Endodermal cell (in vitro differentiated cells): ENCODE results near the gene TRIO. TPM values are rescaled to one million over a fixed set of nuclear protein-coding genes. Genes with fewer than 3 reads are reported as not detected.

Experiments used
- DNase-seq: peaks from one replicate; pipeline ENCODE4 v3.0.0-alpha.2; 2017
- H3K27ac ChIP-seq: 2 replicates; pipeline ENCODE4 v1.5.1; 2013; ENCODE audit warnings: mild to moderate bottlenecking, low read depth, low read length, moderate library complexity
- H3K27me3 ChIP-seq: 2 replicates; pipeline ENCODE4 v1.6.1; 2013; ENCODE audit warnings: mild to moderate bottlenecking, low read length, moderate library complexity; ENCODE audit not compliant: insufficient read depth, control insufficient read depth, poor library complexity, severe bottlenecking
- H3K36me3 ChIP-seq: 2 replicates; pipeline ENCODE4 v1.7.0; 2013; ENCODE audit warnings: mild to moderate bottlenecking, low read length, moderate library complexity; ENCODE audit not compliant: control insufficient read depth, insufficient read depth
- H3K4me1 ChIP-seq: one replicate; pipeline ENCODE4 v1.7.0; 2013; ENCODE audit warnings: low read length; ENCODE audit not compliant: control insufficient read depth, insufficient read depth
- H3K4me3 ChIP-seq: 2 replicates; pipeline ENCODE4 v1.5.1; 2013; ENCODE audit warnings: mild to moderate bottlenecking, low read length, moderate library complexity
- H3K9ac ChIP-seq: 2 replicates; pipeline ENCODE4 v1.6.1; 2013; ENCODE audit warnings: mild to moderate bottlenecking, low read length, moderate library complexity; ENCODE audit not compliant: poor library complexity, severe bottlenecking; ENCODE audit errors: extremely low read depth
- H3K9me3 ChIP-seq: 2 replicates; pipeline ENCODE4 v1.6.1; 2013; ENCODE audit warnings: mild to moderate bottlenecking, low read length, moderate library complexity; ENCODE audit not compliant: control insufficient read depth
- H3K27ac Mint-ChIP-seq: 2 replicates; pipeline ENCODE4 v1.8.0; 2020; ENCODE audit warnings: mixed read lengths
- H3K27me3 Mint-ChIP-seq: 2 replicates; pipeline ENCODE4 v1.8.0; 2021; ENCODE audit warnings: mild to moderate bottlenecking, mixed read lengths; ENCODE audit not compliant: insufficient read depth
- H3K36me3 Mint-ChIP-seq: 2 replicates; pipeline ENCODE4 v1.8.0; 2020; ENCODE audit warnings: low read depth, mixed read lengths
- H3K4me1 Mint-ChIP-seq: 2 replicates; pipeline ENCODE4 v1.8.0; 2020; ENCODE audit warnings: mixed read lengths
- H3K4me3 Mint-ChIP-seq: 2 replicates; pipeline ENCODE4 v1.8.0; 2020; ENCODE audit warnings: mild to moderate bottlenecking, moderate library complexity, mixed read lengths
- H3K9me3 Mint-ChIP-seq: 2 replicates; pipeline ENCODE4 v1.8.0; 2020; ENCODE audit warnings: mild to moderate bottlenecking, mixed read lengths
- CTCF ChIP-seq: fragments of 200-600 bp; sonication (generic); conservative IDR thresholded peaks from 2 replicates; pipeline ENCODE4 v1.5.0; 2021; ENCODE audit warnings: antibody characterized with exemption, mild to moderate bottlenecking
- WGBS, 2 experiments: methylation state at CpG; one replicate each; pipeline versions ENCODE4 v1.1.5 to v1.1.7; 2013; ENCODE audit warnings: missing lambda C conversion rate in 2 of 2, mixed read lengths in 1 of 2; ENCODE audit not compliant: insufficient coverage in 1 of 2, insufficient read length in 1 of 2; 5-methylcytosine and 5-hydroxymethylcytosine counted together
- total RNA-seq, 2 donors: library from RNA; stranded (reverse); fragmentation: NEBNext Ultra II Directional in 1 of 2; extraction: Animal tissue kit (Norgen Biotek cat#: 25700) in 1 of 2; gene quantifications; 2 replicates in 1 of 2; 3 replicates in 1 of 2; pipeline ENCODE4 v1.2.1, GENCODE V29; 2021

The TRIO gene
- total RNA-seq, 2 donors from 2014 or later: 88.3 to 109 TPM

- H3K9me3 ChIP-seq: peaks cover 28% of the 10 kb centered on the region
- Mint-ChIP-seq H3K4me3 (no peak overlapping the region), H3K4me1 (peaks cover 40% of the 10 kb centered on the region), H3K36me3 (peaks cover 10% of the 10 kb centered on the region), H3K9me3 (peaks cover 10% of the 10 kb centered on the region), H3K27ac (no peak overlapping the region), H3K27me3 (peaks cover 4% of the 10 kb centered on the region)
- H3K4me3 ChIP-seq: no peak overlapping the region
- no peaks in the 10 kb centered on the region for H3K27me3 ChIP-seq
- DNase-seq: no peak
- H3K9ac ChIP-seq: no peak overlapping the region
- no peak for TF ChIP-seq CTCF
- 97 to 100% methylated on average over 1 to 2 of the region's 2 CpGs for WGBS, 2 experiments
- peaks cover 12% of the 10 kb centered on the region for H3K4me1 ChIP-seq
- H3K27ac ChIP-seq: no peak overlapping the region
- H3K36me3 ChIP-seq: no peaks in the 10 kb centered on the region
These were observed 111.5 kb downstream of the TRIO start for GRCh38 chr5:14254686-14255085.

- no peak overlapping the region for H3K27ac ChIP-seq
- no peak overlapping the region for H3K27ac Mint-ChIP-seq
- 88% methylated on average over 4 of the region's 5 CpGs; no CpG with 5 or more reads in 1 of the 2 experiments for WGBS, 2 experiments
These were observed 113.0 kb downstream of the TRIO start for GRCh38 chr5:14256026-14256690.

GRCh38 chr5:14256756-14257393 lies 113.7 kb downstream of the TRIO start:
- H3K27me3 ChIP-seq: no peaks in the 10 kb centered on the region
- H3K9ac ChIP-seq: no peak overlapping the region
- TF ChIP-seq CTCF: no peak
- H3K4me3 ChIP-seq: no peak overlapping the region
- H3K36me3 Mint-ChIP-seq: peaks cover 10% of the 10 kb centered on the region
- no peak for DNase-seq
- peaks cover 10% of the 10 kb centered on the region for H3K9me3 Mint-ChIP-seq
- WGBS, 2 experiments: 75 to 88% methylated on average over 8 to 11 of the region's 11 CpGs
- peaks cover 40% of the 10 kb centered on the region for H3K4me1 Mint-ChIP-seq
- H3K4me3 Mint-ChIP-seq: no peak overlapping the region
- H3K27me3 Mint-ChIP-seq: no peaks in the 10 kb centered on the region
- H3K27ac Mint-ChIP-seq: no peak overlapping the region
- H3K36me3 ChIP-seq: no peaks in the 10 kb centered on the region
- H3K27ac ChIP-seq: no peak overlapping the region
- peaks cover 28% of the 10 kb centered on the region for H3K9me3 ChIP-seq
- peaks cover 17% of the 10 kb centered on the region for H3K4me1 ChIP-seq

More at GRCh38 chr5:14256026-14256690, 113.0 kb downstream of the TRIO start:
- Histone ChIP-seq H3K9me3 (peaks cover 28% of the 10 kb centered on the region), H3K4me1 (peaks cover 16% of the 10 kb centered on the region), H3K4me3 (no peak overlapping the region), H3K9ac (no peak overlapping the region), H3K36me3 (no peaks in the 10 kb centered on the region), H3K27me3 (no peaks in the 10 kb centered on the region)
- H3K9me3 Mint-ChIP-seq: peaks cover 10% of the 10 kb centered on the region
- no peak for TF ChIP-seq CTCF
- H3K4me3 Mint-ChIP-seq: no peak overlapping the region
- H3K36me3 Mint-ChIP-seq: peaks cover 10% of the 10 kb centered on the region
- no peak for DNase-seq
- H3K4me1 Mint-ChIP-seq: peaks cover 40% of the 10 kb centered on the region
- H3K27me3 Mint-ChIP-seq: no peaks in the 10 kb centered on the region
